GM21786 (cell line): ENCODE results near the gene ADPRH.
"Not testable (repeated sequence)": the region's sequence is repeated elsewhere in the genome, so short reads cannot be mapped to it uniquely, and the experiment has no call there.

Experiments
- ATAC-seq: cut with Tn5 transposase; IDR thresholded peaks from one replicate; pipeline ENCODE4 v1.9.1; 2021; ENCODE audit not compliant: unreplicated experiment

ADPRH gene

DNA sequence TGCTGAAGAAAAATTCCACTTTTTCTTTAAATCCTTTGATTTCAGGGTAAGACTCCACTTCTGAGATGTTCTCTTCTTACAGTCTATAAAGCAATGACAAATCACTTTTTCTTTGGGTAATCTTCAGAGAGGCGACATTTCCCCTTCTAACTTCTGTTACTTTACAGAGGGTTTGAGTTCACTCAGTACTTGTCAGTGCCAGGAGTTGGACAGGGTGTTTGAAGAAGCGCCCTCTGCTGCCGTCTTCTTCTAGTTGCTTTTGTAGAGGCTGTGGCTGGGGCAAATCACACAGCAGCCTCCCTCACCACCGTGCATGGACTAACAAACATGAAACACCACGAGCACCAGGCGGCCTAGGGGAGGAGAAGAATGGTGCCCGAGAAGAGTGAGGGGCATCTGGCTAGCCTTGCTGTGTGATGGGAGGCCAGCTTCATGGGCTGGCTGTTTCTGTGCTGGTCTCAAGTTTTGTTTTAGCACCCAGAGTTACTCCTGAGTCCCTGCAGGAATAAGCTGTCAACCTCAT lies 19.8 kb upstream of the ADPRH start, which contains the start of gene CD80:
TSS of gene CD80 (minus strand) at position 174 of the 523 bp plus-strand sequence. CDS start 1,886 bp downstream, outside the sequence.
- ATAC-seq: peak; percentile 43

DNA sequence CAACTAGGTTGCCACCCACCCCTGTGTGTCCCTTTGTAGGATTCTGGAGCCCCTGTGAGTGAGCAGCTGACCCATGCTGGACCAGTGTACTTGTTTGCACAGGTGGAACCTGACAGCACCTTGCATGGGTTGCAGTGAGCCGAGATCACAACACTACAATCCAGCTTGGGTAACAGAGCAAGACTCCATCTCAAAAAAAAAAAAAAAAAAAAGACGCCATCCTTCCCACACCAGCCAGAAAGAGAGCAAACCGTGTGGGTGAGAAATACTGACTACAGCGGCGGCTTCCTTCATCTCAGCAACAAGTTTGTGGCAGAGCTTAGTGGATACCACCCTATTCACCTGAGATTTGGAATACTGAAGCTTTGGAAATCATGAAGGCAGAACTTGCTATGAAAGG lies 19.1 kb upstream of the ADPRH start:
- ATAC-seq: no peak

DNA sequence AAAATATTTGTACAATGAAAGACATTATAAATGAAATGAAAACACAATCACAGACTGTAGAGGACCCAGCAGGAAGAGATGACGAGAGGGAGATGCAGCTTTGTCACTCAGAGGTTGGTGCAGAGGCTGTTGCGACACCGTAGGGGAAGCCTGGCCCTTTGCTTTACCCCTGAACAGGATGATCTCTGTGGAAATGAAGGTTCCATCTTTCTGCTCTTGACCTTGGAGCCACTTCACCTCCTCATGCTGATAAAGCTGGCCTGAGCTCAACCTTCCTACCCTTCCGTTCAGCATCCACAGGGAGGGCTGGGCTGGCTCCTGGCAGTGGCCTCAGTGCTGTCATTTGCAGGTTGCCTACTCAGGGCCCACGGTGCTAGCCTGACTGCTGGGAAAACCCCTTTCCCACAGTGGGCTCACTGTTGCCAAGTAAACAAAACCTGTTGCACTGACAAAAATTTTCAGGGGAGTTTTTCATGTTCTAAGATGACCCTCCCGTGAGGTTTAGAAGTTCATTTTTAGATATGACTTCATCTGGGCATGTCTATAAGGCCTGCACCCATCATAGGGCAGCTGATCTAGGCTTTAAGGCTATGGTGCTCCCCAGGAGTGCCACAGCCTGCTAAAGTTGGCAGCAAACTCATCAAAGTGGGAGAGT lies 16.9 kb upstream of the ADPRH start:
- peak; percentile 75 for ATAC-seq

DNA sequence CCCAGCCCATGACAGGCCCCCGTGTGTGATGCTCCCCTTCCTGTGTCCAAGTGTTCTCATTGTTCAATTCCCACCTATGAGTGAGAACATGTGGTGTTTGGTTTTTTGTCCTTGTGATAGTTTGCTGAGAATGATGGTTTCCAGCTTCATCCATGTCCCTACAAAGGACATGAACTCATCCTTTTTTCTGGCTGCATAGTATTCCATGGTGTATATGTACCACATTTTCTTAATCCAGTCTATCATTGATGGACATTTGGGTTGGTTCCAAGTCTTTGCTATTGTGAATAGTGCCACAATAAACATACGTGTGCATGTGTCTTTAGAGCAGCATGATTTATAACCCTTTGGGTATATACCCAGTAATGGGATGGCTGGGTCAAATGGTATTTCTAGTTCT lies 16.0 kb upstream of the ADPRH start:
- ATAC-seq: not testable (repeated sequence)

DNA sequence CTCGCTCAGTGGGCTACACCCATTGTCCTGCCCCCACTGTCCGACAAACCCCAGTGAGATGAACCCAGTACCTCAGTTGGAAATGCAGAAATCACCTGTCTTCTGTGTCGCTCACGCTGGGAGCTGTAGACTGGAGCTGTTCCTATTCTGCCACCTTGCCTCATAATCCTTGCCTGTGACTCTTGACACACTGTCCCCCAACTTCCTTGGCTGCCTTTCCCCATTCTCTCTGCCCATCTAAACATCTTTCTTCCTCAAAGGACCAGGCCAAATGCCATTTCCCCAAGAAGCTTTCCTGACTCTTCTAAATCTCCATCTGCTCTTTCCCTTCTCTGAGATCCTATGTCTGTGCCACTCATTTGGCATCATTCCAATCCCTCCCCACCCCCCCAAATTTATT lies 10.1 kb upstream of the ADPRH start:
- no peak for ATAC-seq

DNA sequence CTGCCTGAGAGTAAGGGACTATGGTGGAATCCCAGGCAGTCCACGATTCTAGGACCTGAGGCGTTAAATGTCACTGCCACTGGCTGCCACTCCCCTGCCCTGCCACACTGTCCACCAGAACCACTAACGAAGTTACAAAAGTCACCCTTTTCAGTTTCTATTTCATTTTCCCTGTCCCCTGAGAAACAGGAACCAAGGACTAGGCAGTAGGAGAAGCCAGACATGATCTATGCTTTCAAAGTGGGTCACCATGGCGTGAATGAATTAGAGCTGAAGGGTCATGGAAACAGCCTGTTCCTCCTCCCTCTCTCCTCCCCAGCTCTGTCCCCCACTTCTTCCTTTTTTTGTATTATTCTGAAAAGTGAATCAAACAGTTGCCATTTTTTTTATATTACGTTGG lies 9.1 kb upstream of the ADPRH start:
- peak; percentile 82 for ATAC-seq

DNA sequence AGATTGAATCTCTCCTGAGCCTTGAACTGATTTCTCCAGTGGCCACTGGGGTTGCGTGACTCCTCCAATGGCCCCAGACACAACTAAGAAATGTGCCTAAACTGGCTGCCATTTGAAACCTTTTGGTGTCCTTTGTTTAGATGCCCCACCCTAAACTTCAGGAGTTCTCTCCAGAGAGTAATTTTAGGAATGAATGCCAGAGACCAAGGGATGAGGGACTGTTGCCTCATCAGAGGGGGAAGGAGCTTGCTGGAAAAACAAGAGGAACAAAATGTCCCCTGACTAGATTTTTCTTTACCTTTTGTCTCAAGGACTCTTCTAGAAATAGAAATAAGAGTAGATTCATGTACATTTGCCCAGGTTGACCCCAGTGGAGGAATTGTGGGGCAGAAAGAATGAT lies 8.1 kb upstream of the ADPRH start:
- ATAC-seq: no peak

DNA sequence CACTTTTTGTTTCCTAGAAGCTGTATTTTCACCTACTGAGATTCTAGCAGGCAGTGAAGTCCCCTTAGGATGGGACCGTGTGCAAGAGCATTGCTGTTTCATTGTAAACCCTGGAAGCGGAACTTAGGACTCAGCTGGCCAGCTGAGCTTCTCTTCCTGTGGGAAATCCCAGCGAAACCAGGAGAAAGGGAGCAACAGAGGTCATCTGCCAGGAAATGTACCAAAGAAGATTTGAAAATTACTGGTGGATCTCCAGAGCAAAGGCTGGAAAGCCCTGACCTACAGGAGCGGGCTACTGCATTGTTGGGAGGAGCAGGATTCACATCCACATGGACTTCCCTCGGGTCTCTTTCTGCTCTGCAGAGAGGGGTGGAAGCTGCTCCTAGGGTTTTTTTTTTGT lies 7.6 kb upstream of the ADPRH start:
- ATAC-seq: no peak

DNA sequence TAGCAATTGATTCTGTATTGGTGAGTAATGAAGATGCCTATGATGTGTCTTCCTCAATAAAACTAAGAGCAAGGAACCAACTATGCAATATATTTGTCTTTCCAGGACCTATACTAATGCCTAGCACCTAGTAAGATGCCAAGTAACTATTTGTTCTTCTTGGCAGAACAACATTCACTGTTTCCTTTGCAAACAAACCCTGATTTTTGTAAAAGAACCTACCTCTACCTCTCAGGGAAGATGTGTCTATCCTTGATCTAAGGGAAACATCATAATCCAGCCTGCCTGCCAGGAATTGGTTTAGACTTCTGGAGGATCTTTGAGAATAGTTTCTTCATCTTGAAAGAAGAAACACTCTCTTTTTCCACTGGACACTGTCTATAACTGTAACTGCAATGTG lies 3.8 kb upstream of the ADPRH start:
- ATAC-seq: no peak

DNA sequence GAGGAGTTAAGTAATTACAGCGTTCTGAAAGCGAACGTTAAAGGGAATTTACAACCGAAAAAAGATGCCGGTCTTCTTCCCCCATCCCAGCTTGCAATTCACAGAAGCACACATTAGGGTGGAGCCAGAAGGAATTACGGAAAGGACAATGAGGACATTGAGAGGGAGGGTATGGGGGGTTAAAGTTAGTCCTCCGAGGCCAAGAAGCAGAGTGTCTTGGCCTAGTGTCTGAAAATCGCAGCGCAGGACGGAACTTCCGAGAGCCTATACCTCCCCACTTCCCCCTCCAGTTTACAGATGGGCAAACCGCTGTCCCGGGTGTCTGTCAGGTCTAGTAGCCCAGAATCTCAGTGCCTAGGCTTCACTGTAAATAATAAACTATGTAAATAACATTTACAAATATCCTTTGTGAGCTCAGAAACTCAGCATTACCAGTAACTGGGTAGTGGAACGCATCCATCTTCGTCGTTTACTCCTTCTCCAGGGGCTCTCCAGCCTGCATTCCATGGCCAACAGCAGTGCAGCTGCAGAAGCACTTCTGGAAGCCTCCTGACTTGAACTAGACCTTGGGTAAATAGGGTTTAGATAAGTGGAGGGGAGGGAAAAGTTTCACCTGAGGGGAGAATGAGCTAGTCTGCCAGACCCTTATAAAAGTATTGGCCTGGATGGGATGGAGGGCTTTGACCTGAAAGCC lies 922 bp downstream of the ADPRH start:
- ATAC-seq: peak; percentile 59

DNA sequence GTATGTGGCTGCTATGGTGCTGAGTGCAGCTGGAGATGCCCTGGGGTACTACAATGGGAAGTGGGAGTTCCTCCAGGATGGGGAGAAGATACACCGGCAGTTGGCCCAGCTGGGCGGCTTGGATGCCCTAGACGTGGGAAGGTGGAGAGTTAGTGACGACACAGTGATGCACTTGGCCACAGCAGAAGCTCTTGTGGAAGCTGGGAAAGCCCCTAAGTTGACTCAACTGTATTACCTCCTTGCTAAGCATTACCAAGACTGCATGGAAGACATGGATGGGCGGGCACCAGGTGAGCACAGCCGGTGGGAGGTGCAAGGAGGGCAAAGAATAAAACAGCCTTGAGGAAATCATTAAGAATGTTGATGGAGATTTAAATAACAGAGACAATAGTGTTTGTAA lies 2.9 kb downstream of the ADPRH start:
- ATAC-seq: peak; percentile 41

DNA sequence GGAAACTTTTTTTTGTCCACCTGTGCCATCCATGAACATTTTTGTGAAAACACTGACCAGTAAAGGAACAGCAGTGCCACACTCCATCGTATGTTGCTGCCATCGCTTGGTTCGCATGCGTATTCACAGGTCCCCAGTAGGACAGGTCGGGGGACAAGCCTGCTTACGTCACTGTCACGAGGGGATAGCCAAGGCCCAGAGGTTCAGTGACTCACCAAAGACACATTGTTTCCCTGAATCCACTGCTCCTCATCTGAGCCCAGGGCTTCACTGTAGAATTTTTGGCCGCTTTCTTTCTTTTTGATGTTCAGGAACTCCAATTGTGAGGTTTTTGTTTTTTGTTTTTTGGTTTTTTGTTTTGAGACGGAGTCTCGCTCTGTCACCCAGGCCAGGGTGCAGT lies 5.9 kb downstream of the ADPRH start:
- ATAC-seq: no peak

DNA sequence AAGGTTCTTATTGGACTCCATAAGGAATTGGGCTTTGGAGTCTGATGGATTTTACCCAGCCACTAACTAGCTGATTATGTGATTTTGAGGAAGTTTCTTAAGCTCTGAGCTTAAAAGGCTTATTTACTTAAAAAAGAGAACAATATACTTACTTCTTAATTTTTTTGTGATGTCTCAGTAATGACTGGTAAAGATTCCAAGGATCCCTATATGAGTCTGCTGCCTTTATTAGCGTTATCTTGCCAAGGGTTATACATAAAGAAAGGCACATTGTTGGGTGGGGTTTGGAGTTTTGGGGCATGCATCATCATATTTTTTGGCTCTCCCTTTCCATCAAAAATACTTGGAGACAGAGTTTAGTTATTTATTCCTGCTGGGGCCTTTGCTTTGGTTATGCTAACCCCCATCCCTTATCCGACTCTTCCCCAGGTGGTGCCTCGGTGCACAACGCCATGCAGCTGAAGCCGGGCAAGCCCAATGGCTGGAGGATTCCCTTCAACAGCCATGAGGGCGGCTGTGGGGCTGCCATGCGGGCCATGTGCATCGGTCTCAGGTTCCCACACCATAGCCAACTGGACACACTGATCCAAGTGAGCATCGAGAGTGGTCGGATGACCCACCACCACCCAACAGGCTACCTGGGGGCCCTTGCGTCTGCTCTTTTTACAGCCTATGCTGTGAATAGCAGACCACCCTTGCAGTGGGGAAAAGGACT lies 6.7 kb downstream of the ADPRH start:
- ATAC-seq: no peak

DNA sequence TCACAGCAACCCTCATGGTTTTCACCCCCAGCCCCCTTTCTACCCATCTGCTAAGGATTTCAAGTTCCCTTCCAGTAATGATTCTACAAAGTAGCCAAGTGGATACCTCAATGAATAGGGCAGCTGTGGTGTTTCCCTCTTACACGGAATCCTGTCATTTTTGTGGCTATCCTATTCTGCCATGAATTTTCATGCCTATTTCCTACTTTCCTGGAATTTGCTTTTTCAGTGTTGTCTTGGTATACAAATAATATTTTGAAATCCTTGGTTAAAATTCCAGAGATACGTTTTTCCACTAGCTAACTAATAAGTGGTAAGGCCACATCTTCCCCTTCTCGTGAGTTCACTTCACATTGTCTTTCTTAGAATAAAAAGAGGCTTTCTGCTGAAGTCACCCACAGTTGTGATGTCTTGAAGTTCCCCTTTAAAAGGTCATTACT lies 7.5 kb downstream of the ADPRH start:
- no peak for ATAC-seq

DNA sequence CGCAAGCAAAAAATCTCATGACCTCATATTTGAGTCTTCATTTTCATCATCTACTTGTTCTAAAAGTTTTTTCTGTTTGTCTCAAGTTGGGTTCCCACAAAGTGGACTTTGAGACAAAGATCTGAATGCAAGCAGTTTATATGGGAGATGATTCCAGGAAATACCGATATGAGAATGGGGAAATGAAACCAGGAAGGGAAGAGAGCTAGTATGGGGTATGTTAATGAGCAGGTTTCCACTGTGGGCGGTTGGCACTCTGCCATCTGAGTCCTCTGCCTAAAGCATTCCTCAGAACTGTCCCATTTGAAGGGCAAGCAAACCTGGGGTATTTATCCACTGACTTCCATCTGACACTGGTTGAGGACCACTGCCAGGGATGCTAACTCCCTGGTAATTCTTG lies 8.8 kb downstream of the ADPRH start:
- peak; percentile 56 for ATAC-seq

DNA sequence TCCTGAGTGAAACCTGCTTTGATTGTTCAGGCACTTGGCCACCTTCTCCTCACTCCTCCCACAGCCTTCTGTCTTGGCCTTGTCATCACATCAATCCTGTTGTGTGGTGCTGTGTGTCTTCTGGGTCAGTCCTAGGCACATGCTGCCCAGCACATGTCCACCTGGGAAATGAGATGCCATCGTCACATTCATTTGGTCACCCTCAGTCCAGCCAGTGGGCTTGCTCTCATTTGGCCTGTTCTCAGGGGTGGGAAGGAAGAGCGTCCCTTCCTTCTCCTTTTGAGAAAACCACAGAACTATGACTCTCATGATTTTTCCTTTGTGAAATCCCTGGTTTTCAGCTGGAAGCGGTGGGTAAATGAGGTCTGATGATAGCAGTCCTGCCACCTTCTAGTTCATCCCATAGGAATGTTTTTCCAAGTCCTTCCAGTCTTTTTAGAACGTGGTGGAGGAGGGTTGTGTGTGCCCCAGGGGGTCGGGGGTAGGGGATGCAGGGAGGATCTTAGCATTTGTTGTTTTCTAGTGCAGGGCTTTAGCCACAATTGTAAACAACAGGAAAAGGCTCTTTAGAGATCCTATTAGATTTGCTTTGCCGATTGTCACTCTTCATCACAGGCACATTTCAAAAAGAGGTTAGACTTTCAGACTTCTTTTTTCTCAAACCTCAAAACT lies 9.9 kb downstream of the ADPRH start:
- ATAC-seq: no peak

DNA sequence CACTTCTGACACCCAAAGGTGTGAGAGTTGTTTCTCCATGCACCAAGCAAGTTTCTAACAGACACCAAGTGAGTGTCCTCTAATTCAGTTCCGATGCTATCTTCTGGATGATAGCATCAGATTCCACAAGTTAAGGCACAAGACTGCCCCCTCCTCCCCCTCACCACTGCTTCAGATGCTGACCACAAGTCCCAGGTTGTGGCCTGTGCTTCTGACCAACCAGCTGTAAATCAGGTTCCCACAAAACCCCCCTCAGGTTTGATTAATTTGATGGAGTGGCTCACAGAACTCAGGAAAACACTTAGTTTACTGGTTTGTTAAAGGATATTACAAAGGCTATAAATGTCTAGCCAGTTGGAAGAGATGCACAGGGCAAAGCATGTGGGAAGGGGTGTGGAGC lies 11.4 kb downstream of the ADPRH start:
- no peak for ATAC-seq

DNA sequence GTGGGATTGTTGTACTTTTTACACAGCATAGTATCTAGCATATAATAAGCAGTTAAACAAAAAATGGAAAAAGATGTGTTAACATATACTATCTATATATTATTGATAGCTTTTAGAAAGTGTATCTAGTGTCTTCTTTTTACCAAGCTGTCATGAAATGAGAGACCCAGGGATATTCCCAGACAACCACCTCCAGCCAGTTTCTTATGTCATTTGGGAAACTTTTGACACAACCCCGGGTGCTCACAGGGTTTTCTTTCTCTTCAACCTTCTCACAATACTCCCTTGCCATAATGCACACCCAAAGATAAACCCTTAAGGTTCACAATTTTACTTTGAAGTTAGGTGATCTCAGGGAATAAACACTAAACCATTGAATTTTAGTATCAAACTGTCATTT lies 13.6 kb downstream of the ADPRH start:
- ATAC-seq: no peak

DNA sequence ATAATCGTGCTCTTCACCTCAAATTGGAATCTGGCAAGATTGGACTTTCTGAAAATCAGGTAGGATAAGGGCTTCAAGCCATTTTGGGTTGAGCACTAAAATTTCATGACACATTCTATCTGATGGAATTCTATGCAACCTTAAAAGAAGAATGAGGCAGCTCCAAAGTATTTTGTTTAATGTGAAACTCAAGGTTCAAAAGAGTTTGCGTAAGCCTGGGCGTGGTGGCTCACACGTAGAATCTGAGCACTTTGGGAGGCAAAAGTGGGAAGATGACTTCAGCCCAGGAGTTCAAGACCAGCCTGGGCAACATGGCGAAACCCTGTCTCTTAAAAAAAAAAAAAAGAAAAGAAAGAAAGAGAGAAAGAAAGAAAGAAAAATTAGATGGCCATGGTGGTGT lies 14.8 kb downstream of the ADPRH start:
- no peak for ATAC-seq

DNA sequence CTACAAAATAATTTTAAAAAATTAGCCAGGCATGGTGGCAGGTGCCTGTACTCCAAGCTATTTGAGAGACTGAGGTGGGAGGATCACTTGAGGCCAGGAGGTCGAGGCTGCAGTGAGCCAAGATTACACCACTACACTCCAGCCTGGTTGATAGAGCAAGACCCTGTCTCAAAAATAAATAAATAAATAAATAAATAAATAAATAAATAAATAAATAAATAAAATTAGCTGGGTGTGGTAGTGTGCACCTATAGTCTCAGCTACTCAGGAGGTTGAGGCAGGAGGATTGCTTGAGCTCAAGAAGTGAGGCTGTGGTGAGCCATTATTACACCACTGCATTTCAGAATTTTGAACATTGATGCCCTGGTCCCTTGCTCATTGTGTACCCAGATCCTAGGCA lies 15.6 kb downstream of the ADPRH start:
- not testable (repeated sequence) for ATAC-seq

DNA sequence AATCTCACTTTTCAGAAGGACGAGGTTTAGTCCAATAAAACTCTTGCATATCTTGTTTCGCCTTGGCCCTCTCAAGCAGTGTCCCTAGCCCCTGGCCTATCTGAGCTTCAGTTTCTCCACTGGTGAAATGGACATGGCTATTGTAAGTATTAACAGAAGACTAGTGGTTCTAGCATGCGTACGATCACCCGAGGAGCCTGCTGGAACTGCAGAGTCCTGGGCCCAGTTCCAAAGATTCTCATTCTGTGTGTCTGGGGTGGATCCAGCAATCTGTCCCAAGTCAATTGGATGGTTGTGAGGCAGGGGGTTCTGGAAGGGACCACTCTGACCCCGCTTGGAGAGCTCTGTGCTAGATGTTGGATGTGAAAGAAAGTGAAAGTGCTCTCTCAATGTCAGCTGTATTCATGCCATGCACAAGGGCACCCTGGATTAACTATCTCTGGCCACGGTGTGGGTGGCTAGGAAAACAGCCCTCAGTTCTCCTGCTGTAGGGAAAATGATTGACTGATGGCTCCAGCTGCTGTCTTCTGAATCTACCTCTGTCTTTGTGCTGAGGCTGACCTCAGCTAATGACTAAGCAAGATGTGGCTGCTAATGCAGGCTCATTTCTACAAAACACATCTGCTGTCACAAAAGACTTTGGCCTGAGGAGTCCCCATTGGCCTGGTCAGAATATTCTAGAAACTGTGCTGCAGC lies 16.5 kb downstream of the ADPRH start:
- ATAC-seq: peak; percentile 28
